Kidney (tissue), 14 donors: Measurements from ENCODE around the gene ASTN2. TPM values are rescaled to one million over a fixed set of nuclear protein-coding genes. Genes with fewer than 3 reads are reported as not detected.

Source experiments
- DNase-seq, 5 donors: peaks; one replicate each; pipeline ENCODE4 v3.0.0-alpha.2; 2013 to 2020
- FAIRE-seq: peaks from 2 replicates; lab custom pipeline; 2012; peaks lifted over from hg19 to GRCh38; lab: Jason Lieb, UNC
- H3K27ac ChIP-seq, 2 donors: one replicate each; pipeline ENCODE4 v1.7.0; 2013; ENCODE audit warnings: low read depth in 2 of 2, low read length in 2 of 2, inconsistent platforms in 1 of 2
- H3K27me3 ChIP-seq: one replicate; pipeline ENCODE4 v1.7.1; 2013; ENCODE audit warnings: low read length, inconsistent platforms; ENCODE audit not compliant: control insufficient read depth, insufficient read depth
- H3K36me3 ChIP-seq, 3 donors: one replicate each; pipeline versions ENCODE4 v1.7.0 to v1.7.1; 2013; ENCODE audit warnings: low read length in 3 of 3, control low read depth in 1 of 3, inconsistent platforms in 1 of 3; ENCODE audit not compliant: insufficient read depth in 3 of 3, control insufficient read depth in 2 of 3
- H3K4me1 ChIP-seq, 3 donors: one replicate each; pipeline versions ENCODE4 v1.7.0 to v1.7.1; 2013; ENCODE audit warnings: low read length in 3 of 3, inconsistent platforms in 1 of 3, low read depth in 1 of 3; ENCODE audit not compliant: control insufficient read depth in 2 of 3, insufficient read depth in 2 of 3
- H3K4me3 ChIP-seq, 3 donors: one replicate each; pipeline versions ENCODE4 v1.7.0 to v1.8.1; 2013; ENCODE audit warnings: low read length in 3 of 3, control low read depth in 1 of 3, inconsistent platforms in 1 of 3
- H3K9ac ChIP-seq, 3 donors: one replicate each; pipeline versions ENCODE4 v1.7.0 to v1.7.1; 2013; ENCODE audit warnings: low read length in 3 of 3, control low read depth in 1 of 3, inconsistent platforms in 1 of 3
- H3K9me3 ChIP-seq, 3 donors: one replicate each; pipeline versions ENCODE4 v1.7.0 to v1.7.1; 2013; ENCODE audit warnings: low read length in 3 of 3, control low read depth in 1 of 3, inconsistent platforms in 1 of 3; ENCODE audit not compliant: control insufficient read depth in 2 of 3, insufficient read depth in 1 of 3
- intact Hi-C: fragments of 100-400 bp; cut with DNase I; formaldehyde crosslinking; loops from one replicate; pipeline ENCODE4 v1.11.1; 2022
- polyA plus RNA-seq: library from polyadenylated mRNA; stranded (reverse); fragments of 350-450 nt; fragmentation: Illumina TruSeq; extraction: RNeasy Lipid Tissue Mini Kit (QIAGEN cat#74804); gene quantifications from one replicate; pipeline ENCODE4 v1.2.3, GENCODE V29; 2014; ENCODE audit warnings: low read depth, low replicate concordance; ENCODE audit not compliant: insufficient read depth
- total RNA-seq: library from RNA; stranded (reverse); fragmentation: NEBNext Ultra II Directional; extraction: Animal tissue kit (Norgen Biotek cat#: 25700); gene quantifications from one replicate; pipeline ENCODE4 v1.2.1, GENCODE V29; 2021
- TF ChIP-seq, protein P1 (sequence below): IDR thresholded peaks from 3 replicates; pipeline ENCODE4 v1.5.1; 2012; ENCODE audit warnings: mild to moderate bottlenecking, moderate library complexity, borderline replicate concordance; ENCODE audit not compliant: insufficient read depth; ENCODE audit errors: extremely low read depth
- donor health status: control.
- donor health status: control.
- donor health status: control.
- donor health status: control.
- donor health status: control.
- donor health status: DM: yes; HTN: yes; CAD: no.
- donor health status: Normal renal cell carcinoma (clear cell type).

Gene ASTN2
- total and polyA plus RNA-seq, 2 donors from 2014 or later = 7.6 to 11.5 TPM

DNA sequence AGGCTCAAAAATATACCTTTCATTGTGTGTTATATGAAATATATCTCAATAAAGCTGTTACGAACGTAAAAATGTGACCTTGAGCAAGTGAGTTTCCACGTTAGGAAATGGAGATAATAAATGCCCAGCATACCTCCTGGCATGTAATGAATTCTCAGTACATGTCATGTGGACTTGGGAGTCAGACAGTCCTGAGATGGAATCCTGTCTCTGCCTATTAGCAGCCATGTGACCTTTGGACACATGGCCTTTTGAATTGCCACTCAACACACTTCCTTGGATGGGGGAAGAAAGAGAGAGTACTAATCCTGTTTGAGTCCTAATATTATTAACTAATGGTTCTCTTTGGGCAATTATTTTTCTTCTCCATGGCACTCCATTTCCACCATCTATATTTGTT, 702.1 kb downstream of the ASTN2 start:
- Histone ChIP-seq H3K27ac (no peak overlapping the region), H3K27me3 (no peaks in the 10 kb centered on the region), H3K9ac (no peak overlapping the region), H3K4me3 (no peak overlapping the region), H3K36me3 (no peaks in the 10 kb centered on the region), H3K9me3 (no peaks in the 10 kb centered on the region), H3K4me1 (no peaks in the 10 kb centered on the region)
- TF ChIP-seq, protein P1, sequence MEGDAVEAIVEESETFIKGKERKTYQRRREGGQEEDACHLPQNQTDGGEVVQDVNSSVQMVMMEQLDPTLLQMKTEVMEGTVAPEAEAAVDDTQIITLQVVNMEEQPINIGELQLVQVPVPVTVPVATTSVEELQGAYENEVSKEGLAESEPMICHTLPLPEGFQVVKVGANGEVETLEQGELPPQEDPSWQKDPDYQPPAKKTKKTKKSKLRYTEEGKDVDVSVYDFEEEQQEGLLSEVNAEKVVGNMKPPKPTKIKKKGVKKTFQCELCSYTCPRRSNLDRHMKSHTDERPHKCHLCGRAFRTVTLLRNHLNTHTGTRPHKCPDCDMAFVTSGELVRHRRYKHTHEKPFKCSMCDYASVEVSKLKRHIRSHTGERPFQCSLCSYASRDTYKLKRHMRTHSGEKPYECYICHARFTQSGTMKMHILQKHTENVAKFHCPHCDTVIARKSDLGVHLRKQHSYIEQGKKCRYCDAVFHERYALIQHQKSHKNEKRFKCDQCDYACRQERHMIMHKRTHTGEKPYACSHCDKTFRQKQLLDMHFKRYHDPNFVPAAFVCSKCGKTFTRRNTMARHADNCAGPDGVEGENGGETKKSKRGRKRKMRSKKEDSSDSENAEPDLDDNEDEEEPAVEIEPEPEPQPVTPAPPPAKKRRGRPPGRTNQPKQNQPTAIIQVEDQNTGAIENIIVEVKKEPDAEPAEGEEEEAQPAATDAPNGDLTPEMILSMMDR = no peak
- no peak for DNase-seq
- no peak for FAIRE-seq
- intact Hi-C loops = no loop called here

DNA sequence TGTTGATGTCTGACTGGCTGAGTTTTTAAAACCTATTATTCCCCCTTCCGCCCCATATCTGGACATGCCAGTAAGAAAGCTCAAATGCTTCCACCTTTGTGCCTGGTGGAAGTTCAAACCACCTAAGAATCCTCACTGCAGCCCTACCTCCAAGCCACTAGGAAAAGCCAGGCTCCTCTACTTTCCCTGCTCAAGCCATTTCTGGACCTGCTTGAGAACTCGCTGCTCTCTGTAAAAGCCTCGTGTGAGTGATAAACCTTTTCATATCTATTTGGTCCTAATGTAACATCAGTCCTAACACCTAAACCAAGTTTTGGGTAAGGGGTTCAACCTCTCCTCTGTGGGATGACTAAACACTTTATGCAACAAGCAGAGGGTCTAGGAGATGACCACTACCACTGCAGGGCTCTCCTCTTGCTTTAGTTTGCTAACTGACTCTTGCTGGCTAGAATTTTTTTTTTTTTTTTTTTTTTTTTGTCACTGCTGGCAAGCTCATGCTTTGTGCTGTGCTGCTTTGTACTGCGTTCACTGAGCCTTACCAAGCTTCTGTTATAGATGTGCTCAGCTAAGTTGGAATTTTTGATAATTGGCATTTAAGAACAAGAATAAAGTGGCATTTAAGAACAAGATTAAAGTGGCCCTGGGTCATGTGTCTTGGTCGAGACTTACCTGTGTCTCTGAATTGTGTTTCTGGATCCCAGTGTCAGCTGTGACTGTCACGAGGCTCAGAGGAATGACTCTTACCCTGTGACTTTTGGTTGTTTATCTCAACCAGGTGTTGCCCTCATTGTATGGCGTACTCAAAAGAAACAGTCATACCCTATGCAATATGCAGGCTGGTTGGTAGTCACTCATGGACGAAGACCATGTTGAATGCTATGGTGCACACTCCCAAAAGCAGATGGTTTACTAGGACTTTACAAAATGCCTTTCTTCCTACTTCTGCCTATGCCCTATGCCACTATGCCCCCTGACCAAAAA, 708.3 kb downstream of the ASTN2 start:
- Histone ChIP-seq H3K9me3 (no peaks in the 10 kb centered on the region), H3K4me3 (no peak overlapping the region), H3K27me3 (no peaks in the 10 kb centered on the region), H3K9ac (no peak overlapping the region), H3K27ac (no peak overlapping the region), H3K4me1 (no peaks in the 10 kb centered on the region), H3K36me3 (no peaks in the 10 kb centered on the region)
- no peak for FAIRE-seq
- TF ChIP-seq, protein P1 = no peak
- intact Hi-C loops = no loop called here
- no peak for DNase-seq

DNA sequence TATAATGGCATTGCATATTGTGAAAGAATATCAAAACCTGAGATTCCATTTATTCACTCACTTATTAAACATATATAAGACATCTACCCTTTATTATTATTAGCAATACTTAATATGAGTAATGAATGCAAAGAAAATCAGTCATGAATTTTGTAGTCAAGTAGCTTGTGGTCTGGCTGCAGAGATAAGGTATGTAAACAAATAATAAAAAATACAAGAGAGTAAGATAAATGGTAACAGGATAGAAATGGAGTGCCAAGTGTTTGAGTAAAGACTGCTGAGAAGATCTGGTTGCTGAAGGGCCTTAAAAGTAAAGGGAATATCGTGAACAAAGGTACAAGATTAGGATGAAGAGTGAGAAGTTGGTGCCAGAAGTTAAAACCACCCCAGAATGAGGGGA, 709.3 kb downstream of the ASTN2 start:
- no peak overlapping the region for H3K27ac ChIP-seq
- intact Hi-C loops = no loop called here
- FAIRE-seq = no peak
- no peak overlapping the region for H3K4me3 ChIP-seq
- H3K27me3 ChIP-seq = no peaks in the 10 kb centered on the region
- no peaks in the 10 kb centered on the region for H3K4me1 ChIP-seq
- H3K36me3 ChIP-seq = peaks cover 0 to 1% (median 0%) of the 10 kb centered on the region in 3 donors
- H3K9me3 ChIP-seq = no peaks in the 10 kb centered on the region
- DNase-seq = no peak
- H3K9ac ChIP-seq = no peak overlapping the region
- TF ChIP-seq, protein P1 = no peak
